GM10266 (cell line): ENCODE results near the gene FANCI.

Source experiments
- DNase-seq: peaks from one replicate; pipeline ENCODE4 v3.0.0; 2012; ENCODE audit errors: extremely low spot score
- CTCF ChIP-seq: IDR thresholded peaks from 2 replicates; pipeline ENCODE4 v1.5.1; 2012; ENCODE audit warnings: mild to moderate bottlenecking, low read depth; ENCODE audit not compliant: control insufficient read depth, insufficient read depth; ENCODE audit errors: missing control alignments

Gene FANCI

GRCh38 chr15:89364741-89365450, 121.1 kb downstream of the FANCI start:
- no peak for TF ChIP-seq CTCF
- no peak for DNase-seq

GRCh38 chr15:89365462-89366065, 121.8 kb downstream of the FANCI start:
- no peak for TF ChIP-seq CTCF
- DNase-seq: peak; percentile 18
